GM06990 (cell line): ENCODE measurements around the gene MYO1D.

Source experiments
- DNase-seq: peaks from one replicate; pipeline ENCODE4 v3.0.0-alpha.2; 2011; ENCODE audit not compliant: insufficient read length; ENCODE audit errors: extremely low read depth
- H3K27me3 ChIP-seq: replicated peaks from 2 replicates; pipeline ENCODE4 v1.6.0; 2011; ENCODE audit warnings: low read length; ENCODE audit not compliant: control insufficient read depth, insufficient read depth
- H3K36me3 ChIP-seq: 2 replicates; pipeline ENCODE4 v1.5.1; 2011; ENCODE audit warnings: low read length; ENCODE audit not compliant: control insufficient read depth, insufficient read depth
- H3K4me3 ChIP-seq: replicated peaks from 2 replicates; pipeline ENCODE4 v1.5.1; 2011; ENCODE audit warnings: low read depth, mild to moderate bottlenecking, control low read depth, low read length
- TF ChIP-seq, protein P1 (sequence below): IDR thresholded peaks from 2 replicates; pipeline ENCODE4 v1.5.1; 2011; ENCODE audit warnings: low read length, control low read depth, mild to moderate bottlenecking, inconsistent platforms; ENCODE audit not compliant: insufficient read depth, poor library complexity, severe bottlenecking

MYO1D gene

DNA sequence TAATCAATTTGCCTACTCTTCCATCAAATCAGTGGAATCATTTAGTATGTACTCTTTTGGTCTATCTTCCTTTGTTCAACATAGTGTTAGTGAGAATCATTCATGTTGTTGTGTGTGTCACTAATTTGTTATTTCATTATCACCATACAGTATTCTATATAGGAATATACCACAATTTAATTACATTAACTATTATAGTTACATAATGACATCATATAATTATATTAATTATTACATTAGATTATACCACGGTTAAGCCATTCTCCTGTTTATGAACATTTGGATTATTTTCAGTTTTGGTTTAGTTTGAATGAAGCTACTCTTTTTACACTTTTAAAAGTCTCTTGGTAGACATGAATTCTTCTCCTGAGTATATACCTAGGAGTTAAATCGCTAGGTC is 40.4 kb downstream of the MYO1D start:
- DNase-seq = no peak
- Histone ChIP-seq H3K4me3 (no peak overlapping the region), H3K36me3 (no peaks in the 10 kb centered on the region), H3K27me3 (no peaks in the 10 kb centered on the region)
- TF ChIP-seq, protein P1, sequence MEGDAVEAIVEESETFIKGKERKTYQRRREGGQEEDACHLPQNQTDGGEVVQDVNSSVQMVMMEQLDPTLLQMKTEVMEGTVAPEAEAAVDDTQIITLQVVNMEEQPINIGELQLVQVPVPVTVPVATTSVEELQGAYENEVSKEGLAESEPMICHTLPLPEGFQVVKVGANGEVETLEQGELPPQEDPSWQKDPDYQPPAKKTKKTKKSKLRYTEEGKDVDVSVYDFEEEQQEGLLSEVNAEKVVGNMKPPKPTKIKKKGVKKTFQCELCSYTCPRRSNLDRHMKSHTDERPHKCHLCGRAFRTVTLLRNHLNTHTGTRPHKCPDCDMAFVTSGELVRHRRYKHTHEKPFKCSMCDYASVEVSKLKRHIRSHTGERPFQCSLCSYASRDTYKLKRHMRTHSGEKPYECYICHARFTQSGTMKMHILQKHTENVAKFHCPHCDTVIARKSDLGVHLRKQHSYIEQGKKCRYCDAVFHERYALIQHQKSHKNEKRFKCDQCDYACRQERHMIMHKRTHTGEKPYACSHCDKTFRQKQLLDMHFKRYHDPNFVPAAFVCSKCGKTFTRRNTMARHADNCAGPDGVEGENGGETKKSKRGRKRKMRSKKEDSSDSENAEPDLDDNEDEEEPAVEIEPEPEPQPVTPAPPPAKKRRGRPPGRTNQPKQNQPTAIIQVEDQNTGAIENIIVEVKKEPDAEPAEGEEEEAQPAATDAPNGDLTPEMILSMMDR = no peak

DNA sequence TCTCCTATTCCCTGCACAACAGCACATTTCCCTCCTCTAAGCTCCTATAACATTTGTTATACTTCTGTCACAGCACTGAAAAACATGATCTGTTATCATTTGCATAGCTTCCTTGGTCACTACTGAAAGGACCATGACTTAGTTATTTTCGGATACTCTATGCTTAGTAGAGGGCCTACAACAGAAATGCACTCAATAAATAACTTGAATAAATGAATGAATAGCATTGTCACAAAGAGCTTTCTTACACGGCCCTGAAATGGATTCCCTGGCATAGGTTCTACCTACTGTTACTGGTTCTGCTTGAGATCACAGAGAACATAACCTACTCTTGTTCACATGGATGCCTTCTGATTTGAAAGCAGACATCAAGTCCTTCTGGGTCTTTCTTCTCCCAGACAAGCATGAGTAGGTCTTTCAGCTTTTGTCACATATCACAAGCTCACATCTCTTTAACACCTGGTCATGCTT is 41.6 kb downstream of the MYO1D start:
- peak overlapping the region; percentile 46; the same call in 1 of the 2 replicates for H3K4me3 ChIP-seq
- TF ChIP-seq, protein P1 = no peak
- DNase-seq = peak; percentile 56
- H3K27me3 ChIP-seq = no peaks in the 10 kb centered on the region
- H3K36me3 ChIP-seq = no peaks in the 10 kb centered on the region

GRCh38 chr17:32834104-32834503 is 42.8 kb downstream of the MYO1D start:
- DNase-seq = no peak
- H3K36me3 ChIP-seq = no peaks in the 10 kb centered on the region
- no peak overlapping the region for H3K4me3 ChIP-seq
- TF ChIP-seq, protein P1 = no peak
- no peaks in the 10 kb centered on the region for H3K27me3 ChIP-seq

- no peaks in the 10 kb centered on the region for H3K27me3 ChIP-seq
- H3K4me3 ChIP-seq = no peak overlapping the region
- no peak for DNase-seq
- TF ChIP-seq, protein P1 = no peak
- no peaks in the 10 kb centered on the region for H3K36me3 ChIP-seq
Measured at GRCh38 chr17:32833526-32833925, 43.4 kb downstream of the MYO1D start.

GRCh38 chr17:32833076-32833475 is 43.8 kb downstream of the MYO1D start:
- H3K27me3 ChIP-seq = no peaks in the 10 kb centered on the region
- no peak for DNase-seq
- TF ChIP-seq, protein P1 = no peak
- no peak overlapping the region for H3K4me3 ChIP-seq
- no peaks in the 10 kb centered on the region for H3K36me3 ChIP-seq

GRCh38 chr17:32831627-32832243 is 45.2 kb downstream of the MYO1D start:
- no peak for DNase-seq
- TF ChIP-seq, protein P1 = no peak
- Histone ChIP-seq H3K4me3 (no peak overlapping the region), H3K27me3 (no peaks in the 10 kb centered on the region), H3K36me3 (no peaks in the 10 kb centered on the region)
